KOPT-K1 (cell line): ENCODE results near the gene ABL1.

Experiments
- H3K27ac ChIP-seq: fragments of 200-600 bp; sonication (generic); 2 replicates; pipeline ENCODE4 v1.5.1; 2016; ENCODE audit warnings: antibody characterized with exemption, mild to moderate bottlenecking, low read depth, low read length; ENCODE audit not compliant: poor library complexity, severe bottlenecking
- H3K36me3 ChIP-seq: fragments of 200-600 bp; sonication (generic); 2 replicates; pipeline ENCODE4 v1.5.1; 2017; ENCODE audit warnings: antibody characterized with exemption, mild to moderate bottlenecking, low read length, moderate library complexity; ENCODE audit not compliant: insufficient read depth
- H3K9me3 ChIP-seq: fragments of 200-600 bp; sonication (generic); 2 replicates; pipeline ENCODE4 v1.5.1; 2017; ENCODE audit warnings: antibody characterized with exemption, low read length, mild to moderate bottlenecking; ENCODE audit not compliant: insufficient read depth, poor library complexity, severe bottlenecking

Gene ABL1

GRCh38 chr9:130895038-130895437, 60.0 kb downstream of the ABL1 start:
- no peaks in the 10 kb centered on the region for H3K9me3 ChIP-seq
- peaks cover 13% of the 10 kb centered on the region; the same call in 1 of the 2 replicates for H3K36me3 ChIP-seq
- no peak overlapping the region for H3K27ac ChIP-seq

- no peaks in the 10 kb centered on the region for H3K9me3 ChIP-seq
- 0 out of 2 replicates have a peak, but pooled peaks cover 8% of the 10 kb centered on the region for H3K36me3 ChIP-seq
These were observed 60.6 kb downstream of the ABL1 start for GRCh38 chr9:130895481-130896232.

GRCh38 chr9:130896233-130897014, 61.4 kb downstream of the ABL1 start, which contains the start of gene QRFP:
QRFP (minus strand) TSS chr9:130896812; CDS start chr9:130893838, 2,974 bp downstream.
- no peaks in the 10 kb centered on the region for H3K9me3 ChIP-seq
- no peak within 1 kb of the TSS for H3K27ac ChIP-seq
- 0 out of 2 replicates have a peak, but pooled peaks cover 8% of the 10 kb centered on the region for H3K36me3 ChIP-seq

More at GRCh38 chr9:130895481-130896232, 60.6 kb downstream of the ABL1 start:
- no peak overlapping the region for H3K27ac ChIP-seq

GRCh38 chr9:130897105-130897751, 62.2 kb downstream of the ABL1 start:
- H3K36me3 ChIP-seq, result 0 out of 2 replicates have a peak, but pooled peaks cover 8% of the 10 kb centered on the region
- no peak overlapping the region for H3K27ac ChIP-seq
- no peaks in the 10 kb centered on the region for H3K9me3 ChIP-seq

GRCh38 chr9:130897848-130898551, 62.9 kb downstream of the ABL1 start:
- H3K36me3 ChIP-seq, result 0 out of 2 replicates have a peak, but pooled peaks cover under 1% of the 10 kb centered on the region
- no peaks in the 10 kb centered on the region for H3K9me3 ChIP-seq
- H3K27ac ChIP-seq, result no peak overlapping the region

- H3K9me3 ChIP-seq, result no peaks in the 10 kb centered on the region
- no peak overlapping the region for H3K27ac ChIP-seq
- H3K36me3 ChIP-seq, result no peaks in the 10 kb centered on the region
These were observed 63.4 kb downstream of the ABL1 start for GRCh38 chr9:130898552-130898852.

GRCh38 chr9:130899051-130899748, 64.1 kb downstream of the ABL1 start:
- H3K27ac ChIP-seq, result no peak overlapping the region
- no peaks in the 10 kb centered on the region for H3K9me3 ChIP-seq
- H3K36me3 ChIP-seq, result no peaks in the 10 kb centered on the region

GRCh38 chr9:130900701-130901497, 65.8 kb downstream of the ABL1 start:
- Histone ChIP-seq H3K36me3 (no peaks in the 10 kb centered on the region), H3K27ac (no peak overlapping the region)

GRCh38 chr9:130901498-130902203, 66.6 kb downstream of the ABL1 start:
- Histone ChIP-seq H3K27ac (no peak overlapping the region), H3K36me3 (no peaks in the 10 kb centered on the region), H3K9me3 (no peaks in the 10 kb centered on the region)

More at GRCh38 chr9:130900701-130901497, 65.8 kb downstream of the ABL1 start:
- no peaks in the 10 kb centered on the region for H3K9me3 ChIP-seq

GRCh38 chr9:130902204-130903185, 67.4 kb downstream of the ABL1 start:
- H3K27ac ChIP-seq, result no peak overlapping the region
- no peaks in the 10 kb centered on the region for H3K36me3 ChIP-seq

GRCh38 chr9:130903194-130904069, 68.4 kb downstream of the ABL1 start:
- no peaks in the 10 kb centered on the region for H3K36me3 ChIP-seq
- H3K9me3 ChIP-seq, result no peaks in the 10 kb centered on the region
- no peak overlapping the region for H3K27ac ChIP-seq

More at GRCh38 chr9:130902204-130903185, 67.4 kb downstream of the ABL1 start:
- H3K9me3 ChIP-seq, result no peaks in the 10 kb centered on the region
